Neural progenitor cell (in vitro differentiated cells): ENCODE data around the gene ZNF469.

ENCODE experiments used
- EZH2 ChIP-seq: fragments of 200-600 bp; sonication (generic); IDR thresholded peaks from 2 replicates; pipeline ENCODE4 v1.6.1; 2017; ENCODE audit warnings: antibody characterized with exemption, mild to moderate bottlenecking, moderate library complexity
- EZH2phosphoT487 ChIP-seq: fragments of 200-600 bp; sonication (generic); IDR thresholded peaks from 2 replicates; pipeline ENCODE4 v1.6.1; 2017; ENCODE audit warnings: antibody characterized with exemption
- TF ChIP-seq, protein P1 (sequence below): fragments of 200-600 bp; sonication (generic); IDR thresholded peaks from 2 replicates; pipeline ENCODE4 v1.5.1; 2017; ENCODE audit warnings: antibody characterized with exemption, mild to moderate bottlenecking

DNA sequence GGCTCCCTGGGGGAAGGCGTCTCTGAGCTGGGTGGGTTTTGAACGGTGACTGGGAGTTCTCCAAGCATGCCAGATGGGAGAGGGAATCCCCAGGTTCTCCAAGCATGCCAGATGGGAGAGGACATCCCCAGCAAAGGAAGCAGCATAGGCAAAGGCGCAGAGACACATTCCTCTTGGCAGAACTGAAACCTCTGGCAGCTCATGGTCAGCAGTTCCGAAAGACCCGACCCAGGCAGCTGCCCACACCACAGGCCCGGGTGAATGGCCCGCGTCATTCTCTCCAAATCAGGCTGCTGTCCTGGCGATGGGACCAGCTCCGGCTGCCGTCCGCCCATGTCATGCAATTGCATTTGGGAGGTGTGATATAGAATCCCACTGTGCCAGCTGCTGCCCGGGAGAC lies 8.0 kb downstream of the ZNF469 start:
- TF ChIP-seq, protein P1, sequence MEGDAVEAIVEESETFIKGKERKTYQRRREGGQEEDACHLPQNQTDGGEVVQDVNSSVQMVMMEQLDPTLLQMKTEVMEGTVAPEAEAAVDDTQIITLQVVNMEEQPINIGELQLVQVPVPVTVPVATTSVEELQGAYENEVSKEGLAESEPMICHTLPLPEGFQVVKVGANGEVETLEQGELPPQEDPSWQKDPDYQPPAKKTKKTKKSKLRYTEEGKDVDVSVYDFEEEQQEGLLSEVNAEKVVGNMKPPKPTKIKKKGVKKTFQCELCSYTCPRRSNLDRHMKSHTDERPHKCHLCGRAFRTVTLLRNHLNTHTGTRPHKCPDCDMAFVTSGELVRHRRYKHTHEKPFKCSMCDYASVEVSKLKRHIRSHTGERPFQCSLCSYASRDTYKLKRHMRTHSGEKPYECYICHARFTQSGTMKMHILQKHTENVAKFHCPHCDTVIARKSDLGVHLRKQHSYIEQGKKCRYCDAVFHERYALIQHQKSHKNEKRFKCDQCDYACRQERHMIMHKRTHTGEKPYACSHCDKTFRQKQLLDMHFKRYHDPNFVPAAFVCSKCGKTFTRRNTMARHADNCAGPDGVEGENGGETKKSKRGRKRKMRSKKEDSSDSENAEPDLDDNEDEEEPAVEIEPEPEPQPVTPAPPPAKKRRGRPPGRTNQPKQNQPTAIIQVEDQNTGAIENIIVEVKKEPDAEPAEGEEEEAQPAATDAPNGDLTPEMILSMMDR, result no peak
- TF ChIP-seq EZH2phosphoT487, result no peak
- no peak for TF ChIP-seq EZH2
